Measurements from ENCODE around the gene GPHN.

DNA sequence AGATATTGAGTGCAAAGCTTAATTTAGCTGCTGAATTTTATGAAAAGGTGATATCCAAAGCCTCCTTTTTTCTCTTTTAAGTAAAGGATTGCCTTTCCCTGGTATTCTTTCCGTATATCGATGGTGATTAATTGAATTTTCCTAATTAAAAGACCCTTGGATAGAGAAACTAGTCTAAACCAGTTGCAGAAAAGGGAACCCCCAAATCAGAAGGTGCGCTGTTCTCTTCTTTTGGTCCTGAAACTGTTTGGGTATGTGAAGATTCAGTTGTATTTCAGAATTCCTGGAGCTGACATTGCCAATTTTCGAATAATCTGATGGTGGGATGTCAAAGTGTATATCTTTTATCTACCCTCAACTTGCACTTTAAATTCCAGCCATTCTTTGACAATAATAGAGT, 1.9 kb downstream of the GPHN start:
- TF ChIP-seq POLR2A (IDR thresholded peaks at IDR 0.05), result no peak
- TF ChIP-seq, protein P1, sequence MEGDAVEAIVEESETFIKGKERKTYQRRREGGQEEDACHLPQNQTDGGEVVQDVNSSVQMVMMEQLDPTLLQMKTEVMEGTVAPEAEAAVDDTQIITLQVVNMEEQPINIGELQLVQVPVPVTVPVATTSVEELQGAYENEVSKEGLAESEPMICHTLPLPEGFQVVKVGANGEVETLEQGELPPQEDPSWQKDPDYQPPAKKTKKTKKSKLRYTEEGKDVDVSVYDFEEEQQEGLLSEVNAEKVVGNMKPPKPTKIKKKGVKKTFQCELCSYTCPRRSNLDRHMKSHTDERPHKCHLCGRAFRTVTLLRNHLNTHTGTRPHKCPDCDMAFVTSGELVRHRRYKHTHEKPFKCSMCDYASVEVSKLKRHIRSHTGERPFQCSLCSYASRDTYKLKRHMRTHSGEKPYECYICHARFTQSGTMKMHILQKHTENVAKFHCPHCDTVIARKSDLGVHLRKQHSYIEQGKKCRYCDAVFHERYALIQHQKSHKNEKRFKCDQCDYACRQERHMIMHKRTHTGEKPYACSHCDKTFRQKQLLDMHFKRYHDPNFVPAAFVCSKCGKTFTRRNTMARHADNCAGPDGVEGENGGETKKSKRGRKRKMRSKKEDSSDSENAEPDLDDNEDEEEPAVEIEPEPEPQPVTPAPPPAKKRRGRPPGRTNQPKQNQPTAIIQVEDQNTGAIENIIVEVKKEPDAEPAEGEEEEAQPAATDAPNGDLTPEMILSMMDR (IDR thresholded peaks at IDR 0.05), result no peak

All from heart left ventricle (tissue), 13 donors.